Measurements from ENCODE around the gene CHST2.

Gene CHST2

DNA sequence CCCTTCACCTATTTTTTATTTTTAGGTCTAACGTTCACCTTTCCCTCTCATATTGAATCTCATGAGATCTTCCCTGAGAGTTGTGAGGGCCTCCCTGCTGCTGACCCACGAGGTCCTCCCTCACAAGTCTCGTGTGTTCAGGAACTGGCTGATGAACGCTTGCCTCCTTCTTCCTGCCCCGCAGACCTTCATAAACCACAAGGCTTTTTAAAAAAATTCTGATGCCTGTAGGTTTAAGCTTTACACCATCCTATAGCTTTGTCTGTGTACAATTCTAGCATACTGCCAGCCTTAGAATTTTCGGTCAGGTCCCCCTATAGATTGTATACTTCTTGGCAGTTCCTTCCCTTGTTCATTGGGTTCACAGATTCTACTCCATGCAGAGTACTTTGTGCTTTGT is 50.5 kb downstream of the CHST2 start:
- DNase-seq: no peak

DNA sequence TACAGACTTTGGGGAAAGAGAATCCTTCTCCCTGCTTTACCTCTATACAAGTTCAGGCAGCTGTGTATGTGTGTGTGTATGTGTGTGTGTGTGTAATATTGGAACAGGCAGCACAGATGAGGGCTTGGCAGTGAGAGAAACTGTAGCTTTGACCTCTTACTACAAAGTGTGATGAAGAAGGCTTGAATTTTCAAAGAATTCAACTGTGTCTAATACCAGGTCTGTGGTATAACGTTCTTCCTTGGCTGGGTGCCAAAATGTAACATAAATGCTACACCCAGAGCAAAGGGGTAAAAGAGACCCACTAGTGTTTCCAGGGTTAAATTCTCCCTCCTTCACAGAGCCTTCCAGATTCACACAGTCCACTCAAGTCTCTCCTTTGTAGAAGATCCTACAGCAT is 51.1 kb downstream of the CHST2 start:
- DNase-seq: no peak

DNA sequence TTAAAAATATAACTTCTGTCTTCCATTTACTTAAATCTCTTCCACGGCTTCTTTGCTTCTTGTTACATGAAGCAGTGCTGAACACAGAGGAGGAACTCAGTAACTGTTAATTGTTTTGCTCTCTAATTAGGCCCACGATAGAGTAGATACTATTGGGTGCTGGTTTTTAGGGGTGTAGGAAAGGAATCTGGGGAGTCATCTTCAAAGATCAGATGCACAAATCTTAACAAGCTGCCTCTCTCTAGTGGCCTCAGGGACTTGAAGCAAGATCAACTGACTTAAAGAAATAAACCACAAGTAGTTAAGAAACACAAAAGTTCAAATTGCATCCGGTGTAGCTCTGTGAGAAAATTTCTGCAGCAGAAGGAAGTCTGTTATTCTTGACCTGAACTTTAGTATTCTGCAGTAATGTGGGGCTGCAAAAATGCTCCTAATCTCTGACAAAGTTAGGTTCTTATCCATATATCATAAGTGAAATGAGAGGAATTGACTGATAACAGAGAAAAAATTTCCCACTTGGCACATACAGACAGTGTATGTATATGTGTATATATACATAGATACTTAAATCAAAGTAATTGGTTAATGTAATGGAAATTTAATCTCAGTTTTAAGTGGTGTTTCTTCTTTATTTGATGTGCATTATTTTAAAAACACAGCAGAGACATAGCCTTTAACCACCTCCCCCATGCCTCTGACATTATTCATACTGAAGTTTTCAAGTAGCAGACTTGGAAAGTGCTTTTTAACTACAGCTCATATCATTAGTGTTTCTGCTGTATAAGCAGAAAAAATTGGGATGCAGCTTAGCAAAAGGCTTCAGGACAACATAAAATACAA is 51.8 kb downstream of the CHST2 start:
- DNase-seq: no peak

DNA sequence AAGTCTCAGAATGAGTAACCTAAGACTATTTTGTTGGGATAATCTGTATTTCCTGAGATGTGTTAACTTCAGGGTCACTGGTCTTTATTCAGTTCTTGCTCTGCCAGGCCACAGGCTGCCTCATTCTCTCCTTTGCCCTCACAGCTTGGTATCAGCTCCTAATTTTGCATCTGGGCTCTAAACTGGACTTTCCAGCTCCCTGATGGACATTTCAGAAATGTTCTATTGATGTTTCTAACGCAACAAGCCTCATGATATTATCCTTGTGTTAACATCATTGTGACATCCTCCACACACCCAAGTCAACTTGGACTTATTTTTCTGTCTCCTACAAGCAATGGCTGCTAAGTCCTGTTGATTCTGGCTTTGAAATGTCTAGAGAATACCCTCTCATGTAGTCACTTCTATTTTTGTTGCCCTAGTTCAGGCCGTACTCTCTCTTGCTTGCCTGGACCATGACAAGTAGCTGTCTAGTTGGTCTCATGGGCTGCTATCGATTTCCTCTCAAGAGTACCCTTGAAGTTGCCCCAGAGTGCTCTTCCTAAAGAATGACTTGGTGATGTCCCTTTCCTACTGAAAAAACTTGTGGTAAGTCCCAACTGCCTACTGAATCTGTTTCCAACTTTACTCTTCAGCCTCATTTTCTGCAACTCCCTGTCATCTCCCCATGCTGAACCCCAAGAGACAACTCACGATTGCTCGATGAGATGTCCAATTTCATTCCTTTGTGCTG is 52.7 kb downstream of the CHST2 start:
- no peak for DNase-seq

DNA sequence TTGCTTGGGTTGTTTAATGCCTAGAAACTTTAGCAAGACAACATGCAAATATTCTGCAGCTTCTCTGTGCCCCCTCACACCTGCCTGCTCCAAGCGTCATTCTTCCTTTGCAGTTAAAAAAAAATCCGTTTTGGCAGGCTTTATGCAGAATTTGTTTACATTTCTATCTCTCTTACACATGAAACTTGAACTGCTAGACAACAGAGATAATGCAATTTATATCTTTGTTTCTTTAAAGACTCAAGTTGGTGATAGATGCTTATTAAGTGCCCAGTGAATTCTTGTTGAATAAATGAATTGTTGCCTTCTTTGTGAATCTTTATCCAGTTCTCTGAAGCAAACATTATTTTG is 53.2 kb downstream of the CHST2 start:
- no peak for DNase-seq

DNA sequence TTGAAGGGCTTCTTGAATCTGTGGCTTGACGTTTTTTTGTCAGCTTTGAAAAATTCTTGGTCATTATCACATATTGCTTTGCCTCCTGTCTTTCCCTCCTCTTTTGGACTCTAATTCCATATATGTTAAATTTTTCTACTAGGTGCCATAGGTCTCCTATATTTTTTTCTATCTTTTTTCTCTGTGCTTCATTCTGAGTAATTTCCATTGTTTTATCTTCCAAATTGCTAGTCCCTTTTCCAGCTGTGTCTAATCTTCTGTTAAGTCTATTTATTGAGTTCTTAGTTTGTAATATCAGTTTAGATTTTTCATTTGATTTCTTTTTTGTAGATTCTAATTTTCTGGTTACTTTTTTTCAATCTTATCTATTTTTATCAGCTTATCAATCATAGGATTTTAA is 53.7 kb downstream of the CHST2 start:
- DNase-seq: no peak
